ENCODE measurements around the gene POC5. TPM values are rescaled to one million over a fixed set of nuclear protein-coding genes. Genes with fewer than 3 reads are reported as not detected.

The POC5 gene
- total RNA-seq, 3 donors from 2014 or later (not counting 1 experiment from before 2014, with no cell fraction given), result 12.4 to 16.6 (median 12.5) TPM

DNA sequence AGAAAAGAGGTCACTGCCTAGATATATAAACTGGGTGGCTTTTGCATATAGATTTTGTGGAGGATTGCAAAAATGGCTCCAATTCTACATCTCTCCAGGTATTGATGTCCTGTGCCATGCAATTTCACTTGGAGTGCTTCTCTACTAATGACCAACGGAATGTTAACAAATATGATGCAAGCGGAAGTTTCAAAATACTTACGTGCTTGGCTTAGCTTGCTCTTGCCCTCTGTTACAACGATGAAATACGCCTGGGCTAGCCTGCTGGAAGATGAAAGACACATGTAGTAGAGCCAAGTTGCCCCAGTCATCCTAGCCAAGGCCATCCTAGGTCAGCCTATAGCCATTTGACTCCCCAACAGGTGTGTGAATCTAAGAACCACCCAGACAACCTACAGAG is 3.6 kb upstream of the POC5 start:
- peaks cover 11% of the 10 kb centered on the region for H3K4me1 ChIP-seq (ENCODE audit: control insufficient read depth, insufficient read depth, low read length)
- ATAC-seq, result no peak
- TF ChIP-seq, protein P1, sequence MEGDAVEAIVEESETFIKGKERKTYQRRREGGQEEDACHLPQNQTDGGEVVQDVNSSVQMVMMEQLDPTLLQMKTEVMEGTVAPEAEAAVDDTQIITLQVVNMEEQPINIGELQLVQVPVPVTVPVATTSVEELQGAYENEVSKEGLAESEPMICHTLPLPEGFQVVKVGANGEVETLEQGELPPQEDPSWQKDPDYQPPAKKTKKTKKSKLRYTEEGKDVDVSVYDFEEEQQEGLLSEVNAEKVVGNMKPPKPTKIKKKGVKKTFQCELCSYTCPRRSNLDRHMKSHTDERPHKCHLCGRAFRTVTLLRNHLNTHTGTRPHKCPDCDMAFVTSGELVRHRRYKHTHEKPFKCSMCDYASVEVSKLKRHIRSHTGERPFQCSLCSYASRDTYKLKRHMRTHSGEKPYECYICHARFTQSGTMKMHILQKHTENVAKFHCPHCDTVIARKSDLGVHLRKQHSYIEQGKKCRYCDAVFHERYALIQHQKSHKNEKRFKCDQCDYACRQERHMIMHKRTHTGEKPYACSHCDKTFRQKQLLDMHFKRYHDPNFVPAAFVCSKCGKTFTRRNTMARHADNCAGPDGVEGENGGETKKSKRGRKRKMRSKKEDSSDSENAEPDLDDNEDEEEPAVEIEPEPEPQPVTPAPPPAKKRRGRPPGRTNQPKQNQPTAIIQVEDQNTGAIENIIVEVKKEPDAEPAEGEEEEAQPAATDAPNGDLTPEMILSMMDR (IDR thresholded peaks at IDR 0.05), result no peak
- 94% methylated on average over 5 of the region's 5 CpGs for WGBS (ENCODE audit: insufficient coverage)
- H3K27ac ChIP-seq (ENCODE audit: low read length), result no peak overlapping the region
- H3K36me3 ChIP-seq (ENCODE audit: control insufficient read depth, insufficient read depth, low read length), result no peaks in the 10 kb centered on the region
- H3K27ac Mint-ChIP-seq, result no peak overlapping the region
- H3K4me3 Mint-ChIP-seq, result no peak overlapping the region
- H3K27me3 Mint-ChIP-seq (ENCODE audit: low read depth in 2 of 2), result peaks cover 6 to 11% of the 10 kb centered on the region in 2 donors
- H3K4me3 ChIP-seq (ENCODE audit: low read length), result no peak overlapping the region
- DNase-seq, result no peak
- intact Hi-C loops (cut with micrococcal nuclease), result no loop called here
- H3K9me3 ChIP-seq (ENCODE audit: control insufficient read depth, insufficient read depth, low read length), result no peaks in the 10 kb centered on the region
- H3K9me3 Mint-ChIP-seq, result no peaks in the 10 kb centered on the region
- H3K4me1 Mint-ChIP-seq, result peaks cover 6 to 16% of the 10 kb centered on the region in 2 donors
- no peaks in the 10 kb centered on the region for H3K36me3 Mint-ChIP-seq
- no peaks in the 10 kb centered on the region for H3K27me3 ChIP-seq (ENCODE audit: control insufficient read depth, insufficient read depth, low read length)

DNA sequence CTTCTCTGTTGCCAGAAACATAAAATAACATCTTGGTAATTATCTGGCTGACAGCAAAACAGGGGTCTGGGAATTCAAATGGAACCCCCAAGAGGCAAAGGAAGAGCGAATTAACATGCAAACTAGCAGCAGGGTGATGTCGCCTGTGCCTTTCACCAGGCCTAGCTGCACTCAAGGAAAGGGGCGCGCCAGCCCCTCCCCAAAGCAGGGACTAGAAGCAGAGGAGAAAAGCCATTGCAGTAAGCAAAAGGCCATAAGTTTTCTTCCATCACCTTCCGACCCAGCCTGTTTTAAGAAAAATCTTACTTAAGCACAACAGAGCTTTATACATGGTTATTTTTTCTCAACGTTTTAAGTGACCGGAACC is 539 bp downstream of the POC5 start:
- Histone ChIP-seq H3K9me3 (ENCODE audit: control insufficient read depth, insufficient read depth, low read length) (no peaks in the 10 kb centered on the region), H3K27ac (ENCODE audit: low read length) (peak overlapping the region; percentile 76), H3K4me3 (ENCODE audit: low read length) (peak overlapping the region; percentile 75), H3K27me3 (ENCODE audit: control insufficient read depth, insufficient read depth, low read length) (no peaks in the 10 kb centered on the region), H3K4me1 (ENCODE audit: control insufficient read depth, insufficient read depth, low read length) (peaks cover 11% of the 10 kb centered on the region), H3K36me3 (ENCODE audit: control insufficient read depth, insufficient read depth, low read length) (peaks cover 2% of the 10 kb centered on the region)
- TF ChIP-seq, protein P1 (IDR thresholded peaks at IDR 0.05), result no peak
- DNase-seq (no peak), ATAC-seq (peak in 1 of 3 donors; percentile 8)
- peak overlapping the region; percentile 92 to 97 for H3K27ac Mint-ChIP-seq
- 0% methylated on average over 7 of the region's 7 CpGs for WGBS (ENCODE audit: insufficient coverage)
- peaks cover 33 to 37% of the 10 kb centered on the region in 2 donors for H3K4me1 Mint-ChIP-seq
- peak overlapping the region; percentile 97 for H3K4me3 Mint-ChIP-seq
- H3K27me3 Mint-ChIP-seq (ENCODE audit: low read depth in 2 of 2), result peaks cover 0 to 6% of the 10 kb centered on the region in 2 donors
- no peaks in the 10 kb centered on the region for H3K36me3 Mint-ChIP-seq
- intact Hi-C loops (cut with micrococcal nuclease), result loop anchor here (1.0 to 2.0 kb wide), 2 partner anchors 205 to 380 kb away; partner anchors contain the start of genes CERT1, HMGCR and POLK
- H3K9me3 Mint-ChIP-seq, result no peaks in the 10 kb centered on the region

DNA sequence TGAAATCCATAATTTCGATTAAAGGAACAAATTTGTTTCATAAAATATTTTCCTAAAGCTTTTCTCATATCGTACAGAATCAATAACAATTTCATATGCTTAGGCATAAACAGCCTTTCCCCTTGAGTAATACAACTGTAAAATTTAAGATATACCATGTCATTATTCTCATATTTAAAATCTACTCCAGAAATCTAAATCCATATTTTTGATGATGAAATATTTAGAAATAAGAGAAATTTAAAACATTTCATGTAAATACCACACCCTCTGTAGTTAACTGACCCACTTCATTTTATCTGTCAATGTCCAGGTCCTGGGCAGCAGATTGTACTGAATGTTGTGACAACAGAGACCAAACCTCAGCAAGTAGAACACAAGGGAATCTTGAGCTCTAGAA is 5.1 kb downstream of the POC5 start:
- H3K4me1 ChIP-seq (ENCODE audit: control insufficient read depth, insufficient read depth, low read length), result peaks cover 5% of the 10 kb centered on the region
- DNase-seq, result no peak
- H3K27me3 ChIP-seq (ENCODE audit: control insufficient read depth, insufficient read depth, low read length), result no peaks in the 10 kb centered on the region
- intact Hi-C loops (cut with micrococcal nuclease), result no loop called here
- no peak for ATAC-seq
- Mint-ChIP-seq H3K4me3 (no peak overlapping the region), H3K36me3 (no peaks in the 10 kb centered on the region), H3K4me1 (peaks cover 33 to 44% of the 10 kb centered on the region in 2 donors), H3K27ac (no peak overlapping the region), H3K27me3 (ENCODE audit: low read depth in 2 of 2) (no peaks in the 10 kb centered on the region), H3K9me3 (no peaks in the 10 kb centered on the region)
- 100% methylated on average over 1 of the region's 2 CpGs for WGBS (ENCODE audit: insufficient coverage)
- H3K36me3 ChIP-seq (ENCODE audit: control insufficient read depth, insufficient read depth, low read length), result peaks cover 11% of the 10 kb centered on the region
- TF ChIP-seq, protein P1 (IDR thresholded peaks at IDR 0.05), result no peak
- H3K4me3 ChIP-seq (ENCODE audit: low read length), result no peak overlapping the region
- no peak overlapping the region for H3K27ac ChIP-seq (ENCODE audit: low read length)
- H3K9me3 ChIP-seq (ENCODE audit: control insufficient read depth, insufficient read depth, low read length), result no peaks in the 10 kb centered on the region

DNA sequence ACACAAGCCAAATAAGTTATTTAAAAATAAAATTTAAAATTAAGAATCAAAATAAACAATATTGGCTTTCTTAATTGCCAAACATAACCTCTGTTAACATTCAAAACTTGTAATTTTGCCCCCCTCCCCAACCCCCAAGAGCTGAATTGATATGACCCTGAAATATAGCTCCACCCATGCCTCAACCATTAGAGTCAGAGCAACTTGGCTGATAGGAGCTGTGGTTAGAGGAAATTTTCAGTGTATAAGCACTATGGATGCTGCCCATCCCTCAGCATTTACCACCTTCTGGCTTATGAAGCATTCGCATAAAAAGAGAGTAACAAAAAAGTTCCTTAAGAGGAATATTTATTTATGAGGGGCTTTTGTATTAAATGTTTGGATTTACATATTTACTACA is 6.1 kb downstream of the POC5 start:
- no CpG with 5 or more reads among the region's 1 CpG for WGBS (ENCODE audit: insufficient coverage)
- Histone ChIP-seq H3K27me3 (ENCODE audit: control insufficient read depth, insufficient read depth, low read length) (no peaks in the 10 kb centered on the region), H3K9me3 (ENCODE audit: control insufficient read depth, insufficient read depth, low read length) (no peaks in the 10 kb centered on the region), H3K36me3 (ENCODE audit: control insufficient read depth, insufficient read depth, low read length) (peaks cover 11% of the 10 kb centered on the region), H3K4me1 (ENCODE audit: control insufficient read depth, insufficient read depth, low read length) (no peaks in the 10 kb centered on the region), H3K4me3 (ENCODE audit: low read length) (no peak overlapping the region), H3K27ac (ENCODE audit: low read length) (no peak overlapping the region)
- Mint-ChIP-seq H3K27me3 (ENCODE audit: low read depth in 2 of 2) (no peaks in the 10 kb centered on the region), H3K27ac (no peak overlapping the region), H3K4me3 (no peak overlapping the region), H3K9me3 (no peaks in the 10 kb centered on the region), H3K36me3 (no peaks in the 10 kb centered on the region), H3K4me1 (peaks cover 29 to 34% of the 10 kb centered on the region in 2 donors)
- no peak for ATAC-seq
- TF ChIP-seq, protein P1 (IDR thresholded peaks at IDR 0.05), result no peak
- no peak for DNase-seq
- intact Hi-C loops (cut with micrococcal nuclease), result no loop called here

Data from natural killer cell (primary cell).